ENCODE measurements around the gene MED25. TPM values are rescaled to one million over a fixed set of nuclear protein-coding genes. Genes with fewer than 3 reads are reported as not detected.

Gene MED25
- total RNA-seq, 1 donor from 2014 or later: 88.8 TPM

DNA sequence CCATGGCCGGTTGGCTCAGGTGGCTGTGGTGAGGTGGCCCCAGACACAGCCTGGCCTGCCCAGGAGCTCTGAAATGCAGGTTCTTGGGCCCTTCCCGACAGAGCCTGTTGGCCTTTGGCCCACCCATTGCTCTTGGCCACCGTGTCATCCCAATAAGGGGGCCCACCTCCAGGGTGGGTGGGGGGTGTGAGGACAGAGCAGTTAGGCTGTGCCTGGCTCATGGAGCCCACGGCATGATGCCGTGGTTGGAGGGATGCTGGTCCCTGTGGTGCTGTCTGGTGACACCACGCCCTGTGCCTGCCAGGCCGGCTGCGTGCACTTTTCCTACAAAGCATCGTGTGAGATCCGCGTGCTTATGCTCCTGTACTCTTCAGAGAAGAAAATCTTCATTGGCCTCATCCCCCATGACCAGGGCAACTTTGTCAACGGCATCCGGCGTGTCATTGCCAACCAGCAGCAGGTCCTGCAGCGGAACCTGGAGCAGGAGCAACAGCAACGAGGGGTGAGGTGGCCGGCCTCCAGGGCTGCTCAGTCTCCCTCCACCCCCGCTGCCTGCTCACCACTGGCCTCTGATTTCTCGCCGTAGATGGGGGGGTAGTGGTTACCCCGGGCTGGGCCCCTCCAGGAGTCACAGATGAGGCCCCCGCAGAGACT lies 41.7 kb downstream of the MED25 start:
- no peaks in the 10 kb centered on the region for H3K27me3 Mint-ChIP-seq
- ChIA-PET CTCF (no interaction called here), POLR2A (interaction anchor here (1.5 kb wide), 1 partner anchor 9 kb away, joined by 7 read pairs; the partner anchor contains the start of gene PTOV1)
- intact Hi-C loops (cut with micrococcal nuclease): no loop called here
- no peak for ATAC-seq (ENCODE audit: low read depth)
- no peak overlapping the region for H3K27ac Mint-ChIP-seq
- TF ChIP-seq, protein P1, sequence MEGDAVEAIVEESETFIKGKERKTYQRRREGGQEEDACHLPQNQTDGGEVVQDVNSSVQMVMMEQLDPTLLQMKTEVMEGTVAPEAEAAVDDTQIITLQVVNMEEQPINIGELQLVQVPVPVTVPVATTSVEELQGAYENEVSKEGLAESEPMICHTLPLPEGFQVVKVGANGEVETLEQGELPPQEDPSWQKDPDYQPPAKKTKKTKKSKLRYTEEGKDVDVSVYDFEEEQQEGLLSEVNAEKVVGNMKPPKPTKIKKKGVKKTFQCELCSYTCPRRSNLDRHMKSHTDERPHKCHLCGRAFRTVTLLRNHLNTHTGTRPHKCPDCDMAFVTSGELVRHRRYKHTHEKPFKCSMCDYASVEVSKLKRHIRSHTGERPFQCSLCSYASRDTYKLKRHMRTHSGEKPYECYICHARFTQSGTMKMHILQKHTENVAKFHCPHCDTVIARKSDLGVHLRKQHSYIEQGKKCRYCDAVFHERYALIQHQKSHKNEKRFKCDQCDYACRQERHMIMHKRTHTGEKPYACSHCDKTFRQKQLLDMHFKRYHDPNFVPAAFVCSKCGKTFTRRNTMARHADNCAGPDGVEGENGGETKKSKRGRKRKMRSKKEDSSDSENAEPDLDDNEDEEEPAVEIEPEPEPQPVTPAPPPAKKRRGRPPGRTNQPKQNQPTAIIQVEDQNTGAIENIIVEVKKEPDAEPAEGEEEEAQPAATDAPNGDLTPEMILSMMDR (IDR thresholded peaks at IDR 0.05): no peak
- DNase-seq: no peak
- peaks cover 75% of the 10 kb centered on the region for H3K36me3 Mint-ChIP-seq (ENCODE audit: low read depth)
- H3K9me3 Mint-ChIP-seq: no peaks in the 10 kb centered on the region
- H3K4me1 Mint-ChIP-seq: peaks cover 9% of the 10 kb centered on the region
- H3K4me3 Mint-ChIP-seq: no peak overlapping the region

DNA sequence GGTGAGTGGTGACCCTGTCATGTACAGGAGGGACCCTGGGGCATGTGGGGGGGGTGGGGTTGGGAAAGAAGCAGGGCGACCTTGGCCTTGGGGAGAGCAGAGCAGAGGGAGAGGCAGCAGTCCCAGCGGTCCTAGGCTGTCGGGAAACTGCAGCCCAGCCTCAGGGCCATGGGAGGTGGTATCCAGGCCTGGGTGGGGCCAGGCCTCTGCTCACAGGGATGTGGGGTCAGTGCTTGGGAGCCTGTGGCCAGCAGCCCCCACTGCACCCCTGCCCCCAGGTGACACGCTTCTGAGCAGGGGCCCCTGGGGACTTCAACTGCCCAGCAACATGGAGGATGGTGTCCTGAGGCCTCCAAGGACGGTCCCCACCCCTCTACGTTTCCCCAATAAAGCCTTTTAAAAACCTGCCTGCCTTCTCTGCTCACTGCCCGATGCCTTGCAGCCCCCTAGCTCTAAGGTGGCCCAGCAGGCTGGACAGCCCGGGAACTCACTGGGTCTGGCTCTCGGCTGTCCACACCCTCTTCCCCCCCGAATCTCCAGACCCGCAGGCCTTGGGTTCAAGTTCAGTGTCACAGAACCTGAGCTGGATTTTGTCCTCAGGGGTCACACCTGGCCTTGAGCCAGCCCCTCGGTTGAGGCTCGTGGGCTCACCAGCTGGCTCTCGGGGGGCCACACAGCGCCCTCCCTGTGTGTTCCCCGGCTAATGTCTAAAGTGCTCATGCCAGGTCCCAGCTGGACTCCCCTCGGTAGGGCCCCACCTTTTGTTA lies 42.4 kb downstream of the MED25 start:
- DNase-seq (no peak), ATAC-seq (ENCODE audit: low read depth) (no peak)
- intact Hi-C loops (cut with micrococcal nuclease): no loop called here
- Mint-ChIP-seq H3K9me3 (no peaks in the 10 kb centered on the region), H3K27me3 (no peaks in the 10 kb centered on the region), H3K27ac (no peak overlapping the region), H3K4me1 (peaks cover 11% of the 10 kb centered on the region), H3K36me3 (ENCODE audit: low read depth) (peaks cover 77% of the 10 kb centered on the region), H3K4me3 (no peak overlapping the region)
- TF ChIP-seq, protein P1 (IDR thresholded peaks at IDR 0.05): no peak
- POLR2A ChIA-PET: interaction anchor here (0.5 to 0.6 kb wide), 2 partner anchors 17 to 106 kb away, joined by 3 to 13 read pairs; no protein-coding TSS in a partner anchor
- CTCF ChIA-PET: no interaction called here

DNA sequence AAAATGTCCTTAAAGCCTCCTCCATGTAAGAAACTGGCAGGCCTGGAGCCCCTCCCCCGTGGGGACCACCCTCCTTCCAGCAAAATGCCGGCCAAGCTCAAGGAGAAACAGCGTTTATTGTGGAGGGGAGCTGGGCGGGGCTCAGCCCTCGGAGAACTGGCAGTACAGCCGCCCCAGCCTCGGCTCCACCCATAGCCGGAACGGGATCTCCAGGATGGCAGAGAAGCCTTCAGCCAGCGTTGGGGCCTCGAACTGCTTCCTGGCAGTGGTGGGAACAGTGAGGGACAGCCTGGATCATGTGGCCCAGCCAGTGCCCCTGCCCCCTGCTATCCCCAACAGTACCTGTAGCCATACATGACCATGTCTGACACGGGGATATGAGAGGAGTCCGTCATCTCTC lies 43.0 kb downstream of the MED25 start:
- Mint-ChIP-seq H3K4me3 (no peak overlapping the region), H3K4me1 (peaks cover 14% of the 10 kb centered on the region), H3K27ac (no peak overlapping the region), H3K36me3 (ENCODE audit: low read depth) (peaks cover 75% of the 10 kb centered on the region), H3K9me3 (no peaks in the 10 kb centered on the region), H3K27me3 (no peaks in the 10 kb centered on the region)
- intact Hi-C loops (cut with micrococcal nuclease): no loop called here
- DNase-seq: no peak
- TF ChIP-seq, protein P1 (IDR thresholded peaks at IDR 0.05): no peak
- no peak for ATAC-seq (ENCODE audit: low read depth)
- CTCF ChIA-PET: no interaction called here
- POLR2A ChIA-PET: interaction anchor here (0.5 to 0.6 kb wide), 2 partner anchors 17 to 105 kb away, joined by 3 to 13 read pairs; no protein-coding TSS in a partner anchor

DNA sequence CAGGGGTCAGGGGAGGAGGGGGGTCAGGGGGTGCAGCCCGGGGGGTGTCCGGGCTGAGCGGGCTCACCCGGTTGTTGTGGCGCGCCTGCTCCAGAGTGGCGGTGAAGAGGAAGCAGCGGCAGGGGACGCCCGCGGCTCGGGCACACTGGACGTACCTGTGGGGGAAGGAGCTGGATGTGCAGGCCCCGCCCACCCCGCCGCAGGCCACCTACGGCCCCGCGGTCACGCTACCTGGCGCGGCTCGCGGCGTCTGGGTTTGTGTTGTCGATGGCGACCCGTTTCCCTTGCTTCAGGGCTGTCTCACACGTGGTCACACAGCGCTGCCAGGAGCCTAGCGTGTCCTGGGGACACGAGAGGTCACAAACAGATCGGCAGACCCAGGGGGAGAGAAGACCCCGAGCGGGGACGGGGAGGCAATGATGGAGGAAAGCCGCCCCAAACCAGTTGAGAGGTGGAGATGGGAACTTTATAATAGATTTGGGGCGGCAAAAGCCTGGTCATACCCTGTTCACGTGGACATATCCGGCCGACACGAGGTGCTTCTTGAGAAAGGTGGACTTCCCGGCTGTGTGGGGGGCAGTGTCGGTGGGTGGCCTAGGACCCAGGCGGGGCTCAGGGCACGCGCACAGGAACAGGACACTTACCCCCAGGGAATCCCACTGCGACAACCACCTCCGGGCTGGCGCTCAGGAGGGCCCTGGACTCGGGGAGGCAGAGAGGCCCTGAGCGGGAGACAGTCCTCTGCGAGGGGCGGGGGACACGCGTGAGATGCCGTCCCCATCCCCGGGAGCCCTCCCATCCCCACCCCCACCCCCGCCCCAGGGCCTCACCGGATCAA lies 43.7 kb downstream of the MED25 start:
- ChIA-PET POLR2A (interaction anchor here (1.0 to 1.1 kb wide), 2 partner anchors 8 to 15 kb away, joined by 3 read pairs; partner anchors contain the start of genes AKT1S1 and TBC1D17), CTCF (no interaction called here)
- peaks cover 21% of the 10 kb centered on the region for H3K4me1 Mint-ChIP-seq
- no peaks in the 10 kb centered on the region for H3K9me3 Mint-ChIP-seq
- DNase-seq: no peak
- no peak overlapping the region for H3K4me3 Mint-ChIP-seq
- H3K27ac Mint-ChIP-seq: no peak overlapping the region
- peaks cover 71% of the 10 kb centered on the region for H3K36me3 Mint-ChIP-seq (ENCODE audit: low read depth)
- TF ChIP-seq, protein P1 (IDR thresholded peaks at IDR 0.05): no peak
- intact Hi-C loops (cut with micrococcal nuclease): no loop called here
- H3K27me3 Mint-ChIP-seq: no peaks in the 10 kb centered on the region
- ATAC-seq (ENCODE audit: low read depth): no peak

Measured in activated B cell treated with CpG ODN at 0.5 μM for 24 hours (primary cell).